Measurements from ENCODE around the gene DDI2. TPM values are rescaled to one million over a fixed set of nuclear protein-coding genes. Genes with fewer than 3 reads are reported as not detected.
A peak's percentile ranks its signal among the peaks of the same experiment; 100 is the strongest.

Gene DDI2
- total and polyA plus RNA-seq, 2 donors (not counting 3 experiments of a cell fraction or from before 2014, with no cell fraction given), result 5.4 to 35.2 TPM

- peak; percentile 25 to 51 for TF ChIP-seq CTCF (IDR thresholded peaks at IDR 0.05; ENCODE audit: extremely low read depth in 1 of 2, insufficient read depth in 1 of 2, low read depth in 1 of 2, low read length in 2 of 2)
- TF ChIP-seq JUN (IDR thresholded peaks at IDR 0.05; ENCODE audit: borderline replicate concordance, insufficient read depth, insufficient read length, low read depth), result no peak
- peak within 1 kb of the TSS; percentile 92 for H2AFZ ChIP-seq (ENCODE audit: low read depth, low read length)
- no peaks in the 10 kb centered on the region for H3K79me2 ChIP-seq (ENCODE audit: control insufficient read depth, insufficient read depth, low read length)
- H3K9me1 ChIP-seq (replicated peaks; ENCODE audit: control insufficient read depth, extremely low read depth, insufficient read depth, low read length), result no peaks in the 10 kb centered on the region
- no peak within 1 kb of the TSS for H3K27ac ChIP-seq (ENCODE audit: insufficient read depth, low read depth, low read length)
- dilution Hi-C loops (cut with MboI; ENCODE audit: extremely low pct_ligation_motif_present, low sequenced_read_pairs), result no loop called here
- BruUV-seq (replicated peaks), result no TSS peak
- no peaks in the 10 kb centered on the region for H3K9me3 ChIP-seq (replicated peaks; ENCODE audit: control insufficient read depth, insufficient read depth, low read length)
- peak within 1 kb of the TSS; percentile 13 for H3K9ac ChIP-seq (replicated peaks; ENCODE audit: extremely low read depth, insufficient read depth, low read length)
- H3K4me2 ChIP-seq (ENCODE audit: insufficient read depth, low read length), result peak within 1 kb of the TSS; percentile 63
- H3K4me3 ChIP-seq (replicated peaks in 1 of 3; ENCODE audit: insufficient read depth in 1 of 3, low read depth in 1 of 3, low read length in 3 of 3), result peak within 1 kb of the TSS; percentile 8 to 34 (median 10)
- POLR2A ChIA-PET, result no interaction called here
- H3K4me1 ChIP-seq (ENCODE audit: control insufficient read depth, extremely low read depth, insufficient read depth, low read length), result peaks cover 3% of the 10 kb centered on the region
- peak; percentile 18 for FAIRE-seq
- no peaks in the 10 kb centered on the region for H3K36me3 ChIP-seq (ENCODE audit: control insufficient read depth in 2 of 2, extremely low read depth in 1 of 2, insufficient read depth in 2 of 2, low read length in 2 of 2)
- H3K27me3 ChIP-seq (ENCODE audit: control insufficient read depth in 2 of 2, insufficient read depth in 2 of 2, low read length in 2 of 2), result no peaks in the 10 kb centered on the region
- H4K20me1 ChIP-seq (replicated peaks; ENCODE audit: control insufficient read depth, extremely low read depth, insufficient read depth, low read length), result no peaks in the 10 kb centered on the region
- DNase-seq (ENCODE audit: low read depth, low spot score), result peak; percentile 16
- intact Hi-C loops (cut with micrococcal nuclease), result loop anchor here (2.0 kb wide), 1 partner anchor 32 kb away; the partner anchor contains the start of gene DDI2
- CTCF ChIA-PET, result interaction anchor here (0.6 to 1.0 kb wide), 4 partner anchors 10 to 19 kb away, joined by 3 read pairs; no protein-coding TSS in a partner anchor
Observed at GRCh38 chr1:15584489-15585363, 32.5 kb upstream of the DDI2 start, which contains the start of gene AGMAT. Gene AGMAT, minus strand, starts transcription at chr1:15585051. Its CDS starts 84 bp downstream, at chr1:15584967.

DNA sequence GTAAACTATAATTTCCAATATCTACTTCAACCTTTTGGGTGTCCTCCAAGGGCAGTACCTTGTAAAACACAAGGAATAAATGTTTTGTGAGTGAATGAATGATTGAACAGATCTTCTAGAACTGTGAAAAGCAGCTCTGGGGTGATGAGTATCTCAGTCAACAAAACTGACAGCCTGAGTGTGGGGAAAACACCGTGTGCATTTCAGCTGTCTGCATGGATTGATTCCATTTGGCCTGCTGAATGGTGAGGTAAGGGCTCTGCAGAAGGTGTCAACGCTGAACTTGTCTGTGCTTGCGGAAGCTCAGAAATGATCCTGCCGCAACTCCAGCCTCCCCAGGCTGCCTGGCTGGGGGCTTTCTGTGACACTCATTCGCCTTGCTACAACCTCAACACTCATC is 25.0 kb upstream of the DDI2 start:
- intact Hi-C loops (cut with micrococcal nuclease), result no loop called here
- H3K9me3 ChIP-seq (replicated peaks; ENCODE audit: control insufficient read depth, insufficient read depth, low read length), result no peaks in the 10 kb centered on the region
- BruUV-seq (replicated peaks), result no TSS peak
- DNase-seq (ENCODE audit: low read depth, low spot score) (no peak), FAIRE-seq (no peak)
- H3K4me1 ChIP-seq (ENCODE audit: control insufficient read depth, extremely low read depth, insufficient read depth, low read length), result no peaks in the 10 kb centered on the region
- CTCF ChIA-PET, result interaction anchor here (1.2 to 1.5 kb wide), 2 partner anchors 11 kb away, joined by 4 to 7 read pairs; no protein-coding TSS in a partner anchor
- no peaks in the 10 kb centered on the region for H3K9me1 ChIP-seq (replicated peaks; ENCODE audit: control insufficient read depth, extremely low read depth, insufficient read depth, low read length)
- peaks cover under 1 to 8% of the 10 kb centered on the region in 2 experiments for H3K27me3 ChIP-seq (ENCODE audit: control insufficient read depth in 2 of 2, insufficient read depth in 2 of 2, low read length in 2 of 2)
- no peak overlapping the region for H2AFZ ChIP-seq (ENCODE audit: low read depth, low read length)
- no peaks in the 10 kb centered on the region for H3K79me2 ChIP-seq (ENCODE audit: control insufficient read depth, insufficient read depth, low read length)
- H3K9ac ChIP-seq (replicated peaks; ENCODE audit: extremely low read depth, insufficient read depth, low read length), result no peak overlapping the region
- POLR2A ChIA-PET, result no interaction called here
- H3K27ac ChIP-seq (ENCODE audit: insufficient read depth, low read depth, low read length), result no peak overlapping the region
- no peaks in the 10 kb centered on the region for H3K36me3 ChIP-seq (ENCODE audit: control insufficient read depth in 2 of 2, extremely low read depth in 1 of 2, insufficient read depth in 2 of 2, low read length in 2 of 2)
- H4K20me1 ChIP-seq (replicated peaks; ENCODE audit: control insufficient read depth, extremely low read depth, insufficient read depth, low read length), result no peaks in the 10 kb centered on the region
- no peak overlapping the region for H3K4me3 ChIP-seq (replicated peaks in 1 of 3; ENCODE audit: insufficient read depth in 1 of 3, low read depth in 1 of 3, low read length in 3 of 3)
- TF ChIP-seq POLR2AphosphoS5 (IDR thresholded peaks at IDR 0.05; ENCODE audit: insufficient read depth, low read depth, low read length) (no peak), JUN (IDR thresholded peaks at IDR 0.05; ENCODE audit: borderline replicate concordance, insufficient read depth, insufficient read length, low read depth) (no peak), POLR2A (IDR thresholded peaks at IDR 0.05; ENCODE audit: low read depth, low read length) (no peak), CTCF (IDR thresholded peaks at IDR 0.05; ENCODE audit: extremely low read depth in 1 of 2, insufficient read depth in 1 of 2, low read depth in 1 of 2, low read length in 2 of 2) (no peak), MYC (IDR thresholded peaks at IDR 0.05; ENCODE audit: low read depth, low read length) (no peak), MAX (IDR thresholded peaks at IDR 0.05; ENCODE audit: insufficient read depth, insufficient read length) (no peak), GATA2 (IDR thresholded peaks at IDR 0.05; ENCODE audit: insufficient read depth, insufficient read length, low read depth, low read length) (no peak)
- dilution Hi-C loops (cut with MboI; ENCODE audit: extremely low pct_ligation_motif_present, low sequenced_read_pairs), result no loop called here
- no peak overlapping the region for H3K4me2 ChIP-seq (ENCODE audit: insufficient read depth, low read length)
